Right forelimb (tissue), 1 donor: ENCODE data around the gene AKR1C3.
"Not testable (repeated sequence)": the region's sequence is repeated elsewhere in the genome, so short reads cannot be mapped to it uniquely, and the experiment has no call there.

Experiments used
- DNase-seq: peaks from one replicate; pipeline ENCODE4 v3.0.0-alpha.2; 2018

AKR1C3 gene

DNA sequence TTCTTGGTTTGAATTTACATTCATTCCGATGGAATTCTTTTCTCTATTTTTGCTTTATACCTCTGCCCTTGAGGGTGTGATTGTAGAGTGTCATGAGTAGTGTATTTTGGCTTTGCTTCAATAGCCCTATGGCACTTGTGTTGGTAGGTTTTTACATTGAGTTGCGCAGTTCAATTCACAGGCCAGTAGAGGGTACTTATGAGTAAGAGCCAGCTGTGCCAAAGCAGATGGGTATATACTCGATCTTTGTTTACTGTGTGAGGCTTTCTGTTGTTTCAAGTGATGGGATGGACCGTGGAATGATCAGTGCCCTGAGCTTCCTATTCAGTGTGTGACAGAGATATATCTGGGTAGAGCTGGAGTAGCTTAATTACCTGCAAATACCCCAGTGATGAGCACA lies 4.3 kb upstream of the AKR1C3 start:
- no peak for DNase-seq

DNA sequence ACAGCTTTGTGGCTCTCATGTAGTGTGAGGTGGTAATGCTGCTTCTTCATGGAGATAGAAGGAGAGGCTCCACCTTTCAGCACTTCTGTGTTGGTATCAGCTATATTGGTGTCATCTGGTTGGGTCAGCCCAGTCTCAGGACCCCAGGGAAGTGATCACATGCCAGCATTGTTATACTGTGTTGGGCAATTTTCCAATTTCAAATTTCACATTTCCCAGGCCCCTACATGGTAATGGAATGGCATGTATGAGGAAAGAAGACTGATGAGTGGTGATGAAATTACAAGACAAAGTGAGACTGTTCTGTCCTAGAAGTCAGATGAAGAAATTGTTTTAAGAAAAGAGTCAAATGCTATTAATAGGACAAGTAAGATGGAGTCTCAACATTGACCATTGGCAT lies 3.7 kb upstream of the AKR1C3 start:
- DNase-seq, result no peak

DNA sequence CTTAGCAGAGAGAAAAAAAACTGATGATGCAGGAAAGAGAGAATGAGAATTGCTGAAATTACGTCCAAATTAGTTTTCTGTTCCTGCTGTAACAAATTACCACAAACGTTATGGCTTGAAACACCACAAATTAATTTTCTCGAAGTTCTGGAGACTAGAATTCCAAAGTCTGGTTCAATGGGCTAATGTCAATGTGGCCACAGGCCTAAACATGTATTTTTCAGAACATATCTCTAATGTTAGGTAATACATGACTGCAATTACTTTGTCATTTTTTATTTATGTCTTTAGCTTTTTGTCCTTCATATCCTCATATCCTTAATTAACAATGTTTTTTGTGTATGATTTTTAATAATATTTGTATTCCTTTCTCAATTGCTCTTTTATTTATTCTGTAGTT lies 3.0 kb upstream of the AKR1C3 start:
- no peak for DNase-seq

DNA sequence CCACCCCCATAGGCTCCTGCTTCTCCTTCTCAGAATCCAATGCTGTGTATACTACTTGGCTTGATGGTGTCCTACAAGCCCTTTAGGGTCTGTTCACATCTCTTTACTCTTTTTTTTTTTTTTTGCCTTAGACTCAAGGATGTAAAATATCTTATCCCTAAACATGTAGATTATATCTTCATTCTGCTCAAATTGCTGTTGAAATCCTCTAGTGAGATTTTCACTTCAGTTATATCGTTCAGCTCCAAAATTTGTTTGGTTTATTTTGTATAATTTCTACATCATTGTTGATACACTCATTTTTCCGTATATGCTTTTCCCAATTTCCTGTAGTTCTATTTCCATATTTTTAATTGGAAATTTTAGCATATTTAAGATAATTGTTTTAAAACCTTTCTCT lies 1.8 kb upstream of the AKR1C3 start:
- no peak for DNase-seq

DNA sequence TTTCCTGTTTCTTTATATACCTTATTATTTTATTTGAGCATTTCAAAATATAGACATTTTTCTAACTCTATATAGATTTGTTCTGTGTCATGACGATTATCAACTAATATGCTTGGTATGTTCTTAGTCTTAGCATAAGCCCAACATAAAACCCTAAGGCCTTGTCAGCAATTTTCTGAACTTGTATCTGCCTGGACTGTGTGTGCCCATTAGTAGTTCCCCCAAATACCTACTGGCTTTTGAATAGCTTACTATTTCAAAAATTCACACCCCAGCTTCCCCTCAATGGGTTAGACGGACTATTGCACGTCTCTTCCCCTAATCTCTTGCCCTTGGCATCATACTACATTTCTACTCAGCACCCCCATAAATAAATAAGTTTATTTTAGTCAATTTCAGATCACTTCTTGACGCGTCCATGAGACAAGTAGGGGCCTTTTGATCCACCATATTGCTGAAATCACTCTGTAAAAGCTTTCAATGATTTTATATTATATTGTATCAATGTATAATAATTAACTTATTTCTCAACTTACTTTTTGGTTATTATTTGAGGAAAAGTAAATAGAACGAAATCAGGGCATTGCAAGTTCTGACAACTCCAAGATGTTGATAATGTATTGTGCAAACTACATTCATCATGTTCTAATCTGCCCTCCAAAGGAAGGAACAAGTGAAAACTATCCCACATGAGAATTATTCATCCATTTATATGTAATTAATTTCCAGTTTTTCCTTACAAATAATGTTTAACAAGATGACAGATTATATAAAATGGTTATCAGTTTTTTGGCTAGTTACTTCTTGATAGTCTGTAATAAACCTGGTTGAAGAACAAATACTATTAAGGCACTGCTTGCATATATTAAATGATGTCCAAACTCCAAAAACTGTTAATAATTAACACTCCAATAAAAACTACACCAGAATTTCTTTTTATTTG lies 1.1 kb upstream of the AKR1C3 start:
- DNase-seq, result no peak

DNA sequence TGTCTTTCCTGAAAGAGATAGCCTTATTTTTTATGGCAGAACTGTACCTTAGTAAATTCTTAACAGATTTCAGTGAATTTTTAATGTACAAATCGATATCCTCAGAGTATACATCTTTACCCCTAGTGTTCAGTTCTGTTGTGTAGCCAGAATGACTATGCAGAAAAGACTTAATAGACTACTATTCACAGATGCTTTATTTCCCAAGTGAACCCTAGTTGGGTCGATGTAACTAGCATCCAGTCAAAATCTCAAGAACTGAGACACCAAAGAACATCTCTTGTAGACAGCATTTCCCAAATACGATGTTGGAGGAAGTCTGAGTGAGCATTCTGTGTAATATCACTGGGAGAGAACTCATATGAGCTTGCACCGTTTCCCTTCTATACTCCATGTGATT lies 1.5 kb downstream of the AKR1C3 start:
- DNase-seq, result no peak

DNA sequence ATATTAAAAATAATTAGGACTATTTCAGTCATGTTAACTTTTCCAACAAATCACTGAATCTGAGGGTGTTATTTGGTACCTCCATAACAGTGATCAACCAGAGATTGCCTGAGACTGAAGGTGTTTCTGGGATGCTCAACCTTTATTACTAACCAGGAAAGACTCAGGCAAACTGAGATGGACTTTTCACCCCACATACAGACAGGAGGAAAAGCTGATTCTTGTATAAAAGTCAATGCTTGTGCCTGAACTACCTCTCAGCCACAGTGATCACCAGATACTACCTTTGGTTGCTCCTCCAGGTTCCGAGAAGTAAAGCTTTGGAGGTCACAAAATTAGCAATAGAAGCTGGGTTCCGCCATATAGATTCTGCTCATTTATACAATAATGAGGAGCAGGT lies 1.9 kb downstream of the AKR1C3 start:
- no peak for DNase-seq

DNA sequence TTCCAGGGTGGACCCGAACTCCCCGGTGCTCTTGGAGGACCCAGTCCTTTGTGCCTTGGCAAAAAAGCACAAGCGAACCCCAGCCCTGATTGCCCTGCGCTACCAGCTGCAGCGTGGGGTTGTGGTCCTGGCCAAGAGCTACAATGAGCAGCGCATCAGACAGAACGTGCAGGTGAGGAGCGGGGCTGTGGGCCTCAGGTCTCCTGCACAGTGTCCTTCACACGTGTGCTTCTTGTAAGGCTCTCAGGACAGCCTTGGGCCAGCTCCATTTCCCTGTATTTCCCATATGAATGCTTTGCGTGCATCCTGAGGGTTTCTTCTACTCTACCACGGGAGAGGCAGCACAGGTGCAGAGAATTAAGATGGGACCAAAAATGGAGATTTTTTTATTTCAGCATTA lies 8.3 kb downstream of the AKR1C3 start:
- DNase-seq, result not testable (repeated sequence)

DNA sequence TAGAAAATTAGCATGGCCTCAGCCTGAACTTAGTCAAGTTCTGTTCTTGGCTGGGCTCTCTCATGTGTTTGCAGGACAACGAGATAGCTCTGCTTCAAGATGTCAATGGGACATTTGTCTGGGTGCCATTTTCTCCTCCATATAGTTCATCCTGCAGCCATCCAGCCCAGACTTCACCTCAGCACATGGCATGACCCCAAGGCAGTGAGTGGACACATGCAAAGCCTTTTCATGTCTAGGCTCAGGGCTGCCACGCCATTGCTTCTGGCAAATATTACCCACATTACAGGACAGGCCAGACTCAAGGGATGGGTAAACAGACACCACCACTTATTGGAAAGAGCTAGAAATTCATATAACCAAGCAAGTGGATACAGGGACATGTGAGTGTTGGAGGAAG lies 9.3 kb downstream of the AKR1C3 start:
- no peak for DNase-seq

DNA sequence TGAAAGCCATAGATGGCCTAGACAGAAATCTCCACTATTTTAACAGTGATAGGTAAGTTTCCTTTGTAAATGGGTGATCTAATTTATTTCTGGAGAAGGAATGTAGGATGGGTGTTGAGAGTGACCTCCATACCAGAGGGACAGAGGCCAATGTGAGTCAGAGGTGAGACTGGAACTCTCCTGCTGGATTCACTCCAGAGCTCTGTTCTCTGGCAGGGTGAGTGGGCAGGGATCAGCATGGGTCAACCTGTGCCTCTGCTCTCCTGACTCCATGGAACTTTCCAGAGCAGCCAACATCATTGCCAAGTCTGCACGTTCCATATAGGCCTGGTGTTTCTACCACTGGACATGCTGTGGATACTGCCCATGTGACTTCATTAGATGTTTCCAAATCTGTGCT lies 11.4 kb downstream of the AKR1C3 start:
- no peak for DNase-seq

DNA sequence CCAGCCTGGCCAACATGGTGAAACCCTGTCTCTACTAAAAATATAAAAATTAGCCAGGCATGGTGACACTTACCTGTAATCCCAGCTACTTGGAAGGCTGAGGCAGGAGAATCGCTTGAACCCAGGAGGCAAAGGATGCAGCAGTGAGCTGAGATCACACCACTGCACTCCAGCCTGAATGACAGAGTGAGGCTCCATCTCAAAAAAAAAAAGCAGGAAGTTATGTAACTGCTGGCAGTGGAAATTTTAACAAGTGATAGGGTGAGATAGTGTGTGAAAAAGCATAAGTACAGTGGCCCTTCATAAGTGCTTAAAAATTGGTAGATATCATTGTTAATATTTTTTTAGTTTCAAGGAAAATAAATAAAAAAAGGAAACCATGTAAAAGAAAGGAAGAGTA lies 12.3 kb downstream of the AKR1C3 start:
- DNase-seq, result no peak

DNA sequence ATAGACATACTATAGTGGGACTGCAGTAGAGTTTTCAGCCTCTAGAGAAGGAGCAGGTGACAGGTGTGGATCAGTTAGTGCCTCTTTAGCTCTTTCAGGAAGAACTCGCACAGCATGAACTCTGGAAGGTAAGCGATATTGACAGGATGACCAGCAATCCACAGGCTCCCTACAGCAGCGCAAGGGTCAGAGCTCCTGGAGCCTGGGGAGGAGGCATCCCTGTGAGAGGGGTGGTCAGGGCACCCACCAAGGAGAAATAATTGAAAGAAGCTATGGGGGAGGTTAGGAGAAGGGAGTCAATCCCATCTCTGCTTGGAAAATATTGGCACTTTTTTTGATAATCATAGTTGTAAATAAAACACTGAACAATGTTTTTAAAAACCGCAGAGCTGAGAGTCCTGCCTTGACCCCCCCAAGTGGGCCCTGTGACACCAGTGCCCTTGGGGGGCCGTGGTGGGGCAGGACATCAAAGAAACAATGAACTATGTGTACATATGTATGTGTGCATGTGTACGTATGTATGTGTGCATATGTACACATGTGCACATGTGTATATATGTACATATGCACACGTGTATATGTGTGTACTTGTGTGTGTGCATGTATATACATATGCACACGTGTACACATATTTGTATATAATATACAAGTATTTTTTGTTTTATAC lies 13.8 kb downstream of the AKR1C3 start:
- DNase-seq, result no peak

DNA sequence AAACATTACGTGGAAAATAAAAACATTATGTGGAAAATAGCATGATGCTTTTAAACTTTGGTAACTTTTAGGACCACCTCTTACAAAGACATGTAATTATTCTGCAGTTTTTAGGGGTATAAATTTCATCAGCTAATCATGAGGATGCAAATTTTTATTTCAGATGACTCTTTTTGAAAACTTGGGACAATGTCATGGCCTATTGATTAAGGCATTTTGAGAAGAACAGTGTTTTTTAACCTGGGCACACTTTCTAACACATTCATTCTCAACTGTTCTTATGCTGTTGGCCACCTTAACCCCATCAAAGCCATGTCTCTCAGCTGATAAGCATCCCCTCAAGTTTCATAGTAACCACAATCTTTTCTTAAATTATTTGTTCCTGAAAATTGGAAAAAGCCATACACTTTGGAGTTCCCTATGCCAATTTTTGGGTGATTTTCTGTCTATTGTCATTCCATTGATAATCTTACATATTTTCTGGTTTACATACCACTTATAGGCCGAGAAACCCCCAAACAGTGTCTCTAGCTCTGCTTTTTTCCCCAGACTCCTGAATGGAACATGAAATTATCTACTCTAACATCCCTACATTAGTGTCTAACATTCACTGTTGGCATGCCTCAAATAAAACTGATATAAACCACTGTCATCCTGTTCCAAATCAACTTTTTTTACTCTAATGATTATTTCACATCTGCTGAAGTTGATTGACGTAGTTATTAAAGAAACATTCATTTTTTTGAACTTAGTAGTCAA lies 14.6 kb downstream of the AKR1C3 start:
- no peak for DNase-seq

DNA sequence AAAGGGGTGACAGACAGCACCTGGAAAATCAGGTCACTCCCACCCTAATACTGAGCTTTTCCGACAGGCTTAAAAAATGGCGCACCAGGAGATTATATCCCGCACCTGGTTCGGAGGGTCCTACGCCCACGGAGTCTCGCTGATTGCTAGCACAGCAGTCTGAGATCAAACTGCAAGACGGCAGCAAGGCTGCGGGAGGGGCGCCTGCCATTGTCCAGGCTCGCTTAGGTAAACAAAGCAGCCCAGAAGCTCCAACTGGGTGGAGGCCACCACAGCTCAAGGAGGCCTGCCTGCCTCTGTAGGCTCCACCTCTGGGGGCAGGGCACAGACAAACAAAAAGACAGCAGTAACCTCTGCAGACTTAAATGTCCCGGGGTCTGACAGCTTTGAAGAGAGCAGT lies 15.6 kb downstream of the AKR1C3 start:
- not testable (repeated sequence) for DNase-seq

DNA sequence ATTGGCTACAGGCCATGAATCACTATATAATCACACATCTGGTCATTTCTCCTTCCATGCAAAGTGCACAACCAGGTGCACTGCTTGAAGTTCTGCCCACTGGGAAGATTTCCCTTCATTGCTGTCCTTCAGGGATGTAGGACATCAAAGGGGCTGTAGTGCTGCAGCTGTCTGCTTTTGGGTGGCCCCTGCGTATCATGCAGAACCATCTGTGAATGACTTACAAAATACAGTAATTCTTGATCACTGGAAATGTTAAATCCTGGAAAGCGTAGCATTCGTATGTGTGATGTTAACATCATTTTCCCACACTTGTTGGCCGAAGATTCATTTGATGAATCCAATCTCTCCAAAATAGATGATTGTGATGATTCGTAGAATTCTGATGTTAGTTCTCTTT lies 22.4 kb downstream of the AKR1C3 start:
- DNase-seq, result no peak

DNA sequence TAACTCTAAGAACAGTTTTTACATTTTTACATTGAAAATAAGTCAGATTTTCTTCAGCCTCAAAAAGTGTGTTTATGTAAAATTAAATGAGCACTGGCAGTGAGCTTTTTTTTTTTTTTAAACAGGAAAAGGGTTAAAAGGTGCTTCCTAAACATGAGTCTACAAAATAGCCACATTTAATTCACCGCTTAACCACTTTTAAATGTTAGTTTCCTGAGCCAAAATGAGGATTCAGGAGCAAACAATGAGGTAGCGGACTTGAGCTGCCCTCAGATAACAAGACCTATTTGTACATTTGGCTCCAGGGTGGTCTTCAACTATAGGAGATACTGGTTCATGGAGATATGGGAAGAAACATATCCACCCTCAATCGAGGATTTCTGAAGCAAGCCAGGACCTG lies 22.8 kb downstream of the AKR1C3 start:
- no peak for DNase-seq

DNA sequence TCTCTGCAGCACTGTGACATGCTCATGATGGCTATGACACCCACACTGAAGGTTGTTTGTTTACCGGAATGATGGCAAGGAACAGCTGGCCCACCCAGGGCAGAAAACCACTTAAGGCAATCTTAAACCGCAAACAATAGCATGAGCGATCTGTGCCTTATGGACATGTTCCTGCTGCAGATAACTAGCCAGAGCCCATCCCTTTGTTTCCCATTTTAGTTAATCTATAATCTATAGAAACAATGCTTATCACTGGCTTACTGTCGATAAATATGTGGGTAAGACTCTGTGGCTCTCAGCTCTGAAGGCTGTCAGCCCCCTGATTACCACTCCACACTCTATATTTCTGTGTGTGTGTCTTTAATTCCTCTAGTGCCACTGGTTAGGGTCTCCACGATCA lies 25.8 kb downstream of the AKR1C3 start:
- DNase-seq, result not testable (repeated sequence)

DNA sequence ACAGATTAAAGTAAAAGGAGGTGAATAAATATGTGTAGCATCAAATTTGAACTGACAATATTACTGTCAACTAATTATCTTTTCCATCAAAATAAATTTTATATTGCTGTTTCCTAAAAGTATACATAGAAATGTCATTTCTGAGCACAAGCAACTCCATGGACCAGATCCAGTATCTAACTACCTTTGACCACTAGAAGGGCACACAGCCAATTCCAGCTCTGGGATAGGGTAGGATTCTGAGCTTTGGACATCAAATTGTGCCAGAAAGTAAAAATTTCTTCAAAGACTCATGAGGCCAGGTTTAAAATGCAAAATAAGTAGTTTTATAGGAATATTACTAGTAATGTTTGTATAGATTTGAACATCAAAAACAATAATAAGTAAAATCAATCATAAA lies 29.7 kb downstream of the AKR1C3 start:
- DNase-seq, result no peak

DNA sequence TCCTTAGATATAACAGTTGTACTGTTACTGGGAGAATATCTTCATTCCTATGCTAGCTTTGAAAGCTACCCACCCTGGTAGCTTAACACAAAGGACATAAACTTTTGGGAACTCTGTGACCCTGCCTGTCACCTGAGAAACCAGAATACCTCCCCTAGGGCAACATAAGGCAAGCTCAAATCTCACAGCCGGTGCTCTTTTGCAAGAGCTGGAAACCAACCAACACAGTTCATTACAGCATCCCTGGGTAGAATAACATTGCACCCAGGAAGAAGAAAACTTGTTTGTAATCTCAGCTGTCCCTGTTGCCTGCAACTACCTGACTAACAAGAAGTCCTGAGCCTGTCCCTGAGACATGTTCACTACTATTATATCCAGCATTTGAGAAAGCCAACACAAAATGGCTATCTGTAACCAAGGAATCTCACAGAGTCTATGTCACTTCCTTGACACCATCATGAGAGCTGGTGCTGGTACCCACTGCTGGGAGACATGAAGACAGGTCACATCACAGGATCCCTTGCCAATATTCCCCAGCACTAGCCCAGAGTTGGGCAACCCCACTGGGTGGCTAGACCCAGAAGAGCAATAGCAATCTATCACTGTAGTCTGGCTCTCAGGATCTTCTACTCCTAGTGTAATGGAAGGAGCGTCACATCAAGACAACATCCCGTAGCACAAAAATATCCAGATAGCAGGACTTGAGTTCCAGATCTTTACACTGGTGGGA lies 31.3 kb downstream of the AKR1C3 start:
- DNase-seq, result no peak

DNA sequence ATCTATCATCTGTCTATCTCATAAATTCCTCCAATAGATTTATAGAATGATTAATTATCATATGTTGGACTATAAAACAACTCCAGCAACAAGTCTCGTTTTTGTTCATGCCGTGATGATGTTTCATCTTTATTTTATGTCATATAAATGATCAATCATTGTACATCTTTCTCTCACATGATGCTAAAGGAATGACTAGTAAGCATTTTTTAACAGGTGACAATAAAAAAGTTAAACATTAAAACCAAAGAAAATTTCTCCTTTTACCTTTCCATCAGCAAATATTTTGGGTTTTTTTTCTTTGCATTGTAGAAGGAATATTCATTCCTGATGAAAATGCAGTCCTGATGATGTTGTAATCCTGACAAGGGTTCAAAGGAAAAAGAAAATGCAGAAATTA lies 41.4 kb downstream of the AKR1C3 start:
- DNase-seq, result no peak

DNA sequence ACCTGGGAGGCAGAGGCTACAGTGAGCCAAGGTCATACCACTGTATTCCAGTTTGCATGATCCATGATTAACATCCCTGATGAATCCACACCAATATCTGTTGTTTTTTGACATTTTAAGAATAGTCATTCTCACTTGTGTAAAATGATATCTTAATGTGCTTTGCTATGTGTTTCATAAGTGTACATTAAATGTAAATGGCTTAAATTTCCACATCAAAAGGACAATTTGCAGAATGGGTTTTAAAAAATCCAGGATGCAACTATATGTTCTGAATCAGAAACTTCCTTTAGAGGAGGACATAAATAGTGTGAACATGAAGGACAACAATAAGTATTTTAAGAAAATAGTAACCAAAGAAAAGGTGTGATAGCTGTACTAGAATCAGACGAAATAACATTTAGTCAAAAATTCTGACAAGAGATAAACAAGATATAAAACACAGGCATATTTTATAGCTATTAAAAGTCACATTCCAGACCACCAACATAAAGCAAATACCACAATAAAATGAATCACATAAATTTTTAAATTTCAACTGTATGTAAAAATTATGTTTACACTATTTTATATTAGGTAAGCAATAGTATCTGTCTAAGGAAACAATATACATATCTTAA lies 42.4 kb downstream of the AKR1C3 start:
- DNase-seq, result no peak

DNA sequence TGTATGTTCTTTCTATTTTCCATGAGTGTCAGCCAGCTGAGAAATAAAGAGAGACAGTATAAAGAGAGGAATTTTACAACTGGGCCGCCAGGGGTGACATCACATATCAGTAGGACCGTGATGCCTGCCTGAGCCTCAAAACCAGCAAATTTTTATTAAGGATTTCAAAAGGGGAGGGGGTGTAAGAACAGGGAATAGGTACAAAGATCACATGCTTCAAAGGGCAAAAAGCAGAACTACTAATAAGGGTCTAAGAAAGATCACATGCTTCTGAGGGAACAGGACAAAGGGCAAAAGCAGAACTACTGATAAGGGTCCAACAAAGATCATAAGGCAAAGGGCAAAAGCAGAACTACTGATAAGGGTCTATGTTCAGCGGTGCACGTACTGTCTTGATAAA lies 43.5 kb downstream of the AKR1C3 start:
- not testable (repeated sequence) for DNase-seq

DNA sequence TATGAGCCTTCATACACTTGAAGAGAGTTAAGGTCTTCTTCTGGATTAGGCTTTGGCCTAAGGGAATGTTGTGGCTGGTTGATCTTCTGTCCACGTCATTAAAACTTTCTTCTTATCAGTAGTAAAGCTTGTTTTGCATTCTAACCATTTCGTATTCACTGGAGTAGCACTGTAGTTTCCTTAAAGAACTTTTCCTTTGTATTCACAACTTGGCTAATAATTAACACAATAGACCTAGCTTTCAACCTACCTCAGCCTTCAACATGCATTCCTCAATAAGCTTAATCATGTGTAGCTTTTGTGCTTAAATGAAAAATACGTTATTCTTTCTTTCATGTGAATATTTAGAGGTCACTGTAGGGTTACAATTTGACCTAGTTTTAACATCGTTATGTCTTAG lies 48.0 kb downstream of the AKR1C3 start:
- DNase-seq, result no peak
